A549 treated with Mapracorat at 1 μM for 4 hours (cell line): ENCODE data around the gene UNC93B1. TPM values are rescaled to one million over a fixed set of nuclear protein-coding genes. Genes with fewer than 3 reads are reported as not detected.

ENCODE experiments used
- total RNA-seq: library from RNA; stranded (reverse); fragments of 200-300 nt; extraction: Qiagen RNA extraction; gene quantifications from 5 replicates; pipeline ENCODE4 v1.2.3, GENCODE V29; 2022

UNC93B1 gene
- total RNA-seq: 58.0 to 88.7 TPM (median 83.0 TPM) in 5 replicates

DNA sequence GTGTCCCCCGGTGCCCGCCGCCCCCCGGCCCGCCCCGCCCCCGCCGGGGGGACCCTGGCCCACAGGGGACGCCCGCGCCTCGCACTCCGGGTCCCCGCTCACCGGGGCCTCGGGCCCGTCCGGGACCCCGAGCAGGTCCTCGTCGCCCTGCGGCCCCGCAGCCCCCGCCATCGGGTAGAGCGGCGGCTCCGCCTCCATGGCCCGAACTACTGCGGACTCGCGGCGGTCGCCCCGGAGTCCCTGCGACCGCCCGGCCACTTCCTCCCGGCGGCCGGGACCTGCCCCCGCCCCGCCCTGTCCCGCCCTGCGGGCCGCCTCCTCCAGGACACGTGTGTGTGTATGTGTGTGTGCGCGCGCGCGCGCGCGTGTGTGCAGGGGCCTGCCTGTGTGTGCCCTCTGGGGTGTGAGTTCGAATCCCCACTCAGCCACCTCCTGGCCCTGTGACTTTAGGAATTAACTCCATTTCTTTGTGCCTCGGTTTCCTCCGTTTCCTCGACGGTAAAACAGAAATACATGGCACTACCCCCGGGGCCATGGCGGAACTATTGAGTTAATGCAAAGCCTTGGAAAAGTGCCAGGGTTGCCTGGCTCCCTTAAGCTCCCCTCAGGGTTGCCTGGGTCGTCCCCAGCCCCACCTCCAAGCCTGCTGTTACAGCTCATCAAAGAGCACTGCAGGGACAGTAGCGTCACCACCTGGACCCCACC is at the start of gene UNC93B1:
TSS of gene UNC93B1 (minus strand) at position 252 of the 705 bp plus-strand sequence. CDS start at position 198, 54 bp downstream.

GRCh38 chr11:68038718-68039525 is 35.0 kb upstream of the UNC93B1 start, which contains the start of gene TCIRG1:
TCIRG1 (plus strand) TSS chr11:68039025; CDS start chr11:68041272, 2,247 bp downstream.

DNA sequence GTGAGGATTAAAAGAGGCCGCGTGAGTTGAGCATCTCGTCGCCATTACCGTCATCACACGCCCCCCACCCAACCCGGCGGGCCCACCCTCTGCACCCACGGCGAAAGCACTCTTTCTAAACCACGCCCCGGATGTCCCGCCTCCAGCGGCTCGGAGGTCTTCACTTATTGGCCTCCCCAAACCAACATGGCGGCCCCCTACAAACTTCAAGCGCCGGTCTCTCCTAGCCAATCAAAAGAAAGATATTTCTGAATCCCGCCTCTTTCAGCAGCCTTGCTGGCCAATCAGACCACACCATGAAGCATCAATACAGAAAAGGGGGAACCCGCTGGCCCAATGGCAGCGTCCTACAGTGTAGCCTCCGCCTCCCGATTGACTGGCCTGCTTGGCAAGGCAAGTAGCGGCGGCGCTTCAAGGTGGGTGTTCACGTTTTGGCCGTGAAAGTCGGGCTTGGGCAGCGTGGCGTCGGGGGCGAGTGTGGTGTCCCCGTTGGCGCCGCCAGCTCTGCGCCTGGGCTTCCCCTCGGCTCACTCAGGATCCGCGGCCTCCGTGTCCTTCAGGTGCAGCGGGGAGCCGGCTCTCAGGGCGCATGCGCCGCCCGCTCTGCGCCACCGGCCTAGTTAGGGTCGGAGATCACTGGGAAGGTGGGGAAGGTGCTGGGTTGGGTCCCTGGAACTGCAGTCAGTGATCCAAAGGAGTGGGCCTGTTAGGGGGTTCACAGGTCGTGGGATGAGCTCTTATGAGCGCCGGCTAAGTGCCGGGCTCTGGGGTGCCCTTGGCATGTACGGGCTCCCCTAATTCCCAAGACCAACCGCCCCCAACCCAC is 26.6 kb upstream of the UNC93B1 start, which contains the start of gene NDUFS8:
TSS of gene NDUFS8 (plus strand) at position 364 of the 826 bp plus-strand sequence. CDS start 1,471 bp downstream, outside the sequence.

GRCh38 chr11:68010090-68011041 is 6.5 kb upstream of the UNC93B1 start, which contains the start of gene ALDH3B1:
ALDH3B1 (plus strand) TSS chr11:68010327; CDS start chr11:68015298, 4,971 bp downstream.

Other genes with a start within 250 kb of the UNC93B1 start
- gene ALDH3B1, start 6.2 kb upstream of the UNC93B1 start, total RNA-seq: 119 to 141 TPM (median 133 TPM) in 5 replicates
- 270 to 372 TPM (median 353 TPM) in 5 replicates for gene NDUFS8, start 26.6 kb upstream of the UNC93B1 start, total RNA-seq
- 76.8 to 164 TPM (median 133 TPM) in 5 replicates for gene TCIRG1, start 34.9 kb upstream of the UNC93B1 start, total RNA-seq
- 31.4 to 37.8 TPM (median 36.2 TPM) in 5 replicates for gene CHKA, start 117.3 kb upstream of the UNC93B1 start, total RNA-seq
- 19.8 to 24.0 TPM (median 21.6 TPM) in 5 replicates for gene KMT5B, start 209.2 kb upstream of the UNC93B1 start, total RNA-seq